Naive thymus-derived CD4-positive, alpha-beta T cell (primary cell): ENCODE measurements around the gene ADAMTS9. TPM values are rescaled to one million over a fixed set of nuclear protein-coding genes. Genes with fewer than 3 reads are reported as not detected.

Experiments
- ATAC-seq: fragments of 150-1000 bp; cut with Tn5 transposase; 2 replicates; pipeline ENCODE4 v1.10.0; 2021; ENCODE audit warnings: mild to moderate bottlenecking, moderate library complexity
- CTCF ChIA-PET: fragments of 350-600 bp; sonication (Branson Sonifier 250); formaldehyde crosslinking; loops from one replicate; lab custom pipeline; 2021; ENCODE audit warnings: antibody characterized with exemption; lab: Charles Lee
- POLR2A ChIA-PET: fragments of 350-600 bp; sonication (Branson Sonifier 250); formaldehyde crosslinking; loops from one replicate; lab custom pipeline; 2021; ENCODE audit warnings: antibody characterized with exemption, inconsistent platforms; lab: Charles Lee
- DNase-seq, 9 donors: peaks; one replicate each; pipeline versions ENCODE4 v3.0.0 to v3.0.0-alpha.2; 2020 to 2022; ENCODE audit warnings: mixed read lengths in 1 of 9
- H3K27ac ChIP-seq: one replicate; pipeline ENCODE4 v1.7.0; 2013; ENCODE audit warnings: mild to moderate bottlenecking, low read depth, low read length, moderate library complexity
- H3K27me3 ChIP-seq, 2 donors: one replicate each; pipeline ENCODE4 v1.7.0; 2013; ENCODE audit warnings: low read length in 2 of 2, mild to moderate bottlenecking in 2 of 2, moderate library complexity in 2 of 2; ENCODE audit not compliant: control insufficient read depth in 2 of 2, insufficient read depth in 2 of 2
- H3K36me3 ChIP-seq, 3 experiments: 1 replicate in 2 of 3; 2 replicates in 1 of 3; pipeline ENCODE4 v1.7.0; 2013; ENCODE audit warnings: low read length in 3 of 3, mild to moderate bottlenecking in 3 of 3, moderate library complexity in 1 of 3; ENCODE audit not compliant: insufficient read depth in 3 of 3, control insufficient read depth in 2 of 3
- H3K4me1 ChIP-seq, 2 donors: one replicate each; pipeline ENCODE4 v1.7.0; 2013; ENCODE audit warnings: low read length in 2 of 2, mild to moderate bottlenecking in 2 of 2, moderate library complexity in 1 of 2; ENCODE audit not compliant: control insufficient read depth in 2 of 2, insufficient read depth in 2 of 2
- H3K4me3 ChIP-seq: 2 replicates; pipeline ENCODE4 v1.7.0; 2013; ENCODE audit warnings: mild to moderate bottlenecking, low read length
- H3K9me3 ChIP-seq, 3 experiments: 1 replicate in 2 of 3; 2 replicates in 1 of 3; pipeline ENCODE4 v1.7.0; 2013; ENCODE audit warnings: low read length in 3 of 3; ENCODE audit not compliant: control insufficient read depth in 2 of 3
- H3K27ac Mint-ChIP-seq, 9 donors: one replicate each; pipeline ENCODE4 v1.8.0; 2020 to 2022; ENCODE audit warnings: mixed read lengths in 9 of 9, mild to moderate bottlenecking in 8 of 9, moderate library complexity in 5 of 9, inconsistent platforms in 2 of 9
- H3K27me3 Mint-ChIP-seq, 5 donors: one replicate each; pipeline ENCODE4 v1.8.0; 2021 to 2022; ENCODE audit warnings: mixed read lengths in 5 of 5, mild to moderate bottlenecking in 1 of 5
- H3K36me3 Mint-ChIP-seq, 5 donors: one replicate each; pipeline ENCODE4 v1.8.0; 2020 to 2022; ENCODE audit warnings: mixed read lengths in 5 of 5, mild to moderate bottlenecking in 3 of 5, inconsistent platforms in 1 of 5
- H3K4me1 Mint-ChIP-seq, 7 donors: one replicate each; pipeline ENCODE4 v1.8.0; 2020 to 2022; ENCODE audit warnings: mixed read lengths in 7 of 7, mild to moderate bottlenecking in 3 of 7, inconsistent platforms in 1 of 7
- H3K4me3 Mint-ChIP-seq, 10 donors: one replicate each; pipeline ENCODE4 v1.8.0; 2020 to 2022; ENCODE audit warnings: mild to moderate bottlenecking in 10 of 10, mixed read lengths in 10 of 10, moderate library complexity in 6 of 10, inconsistent platforms in 2 of 10
- H3K9me3 Mint-ChIP-seq, 11 donors: one replicate each; pipeline ENCODE4 v1.8.0; 2020 to 2022; ENCODE audit warnings: mixed read lengths in 11 of 11, mild to moderate bottlenecking in 4 of 11, inconsistent platforms in 1 of 11, moderate library complexity in 1 of 11
- intact Hi-C, 2 donors: fragments of 100-400 bp; cut with micrococcal nuclease; formaldehyde crosslinking; loops; one replicate each; pipeline ENCODE4 v1.15.1; 2023
- polyA plus RNA-seq, 2 donors: library from polyadenylated mRNA; unstranded; fragments of 300-500 nt; fragmentation: Illumina TruSeq; gene quantifications; one replicate each; pipeline ENCODE4 v1.2.3, GENCODE V29; 2021
- total RNA-seq, 6 experiments: library from RNA in 5 of 6; stranded (reverse) in 5 of 6; gene quantifications; 1 replicate in 5 of 6; 2 replicates in 1 of 6; pipeline ENCODE4 v1.2.3 and lab custom pipeline; 2021 to 2026

The ADAMTS9 gene
- total and polyA plus RNA-seq, 7 experiments from 2014 or later, result not detected

GRCh38 chr3:64575211-64575844 is 112.5 kb downstream of the ADAMTS9 start:
- no peak for DNase-seq
- Histone ChIP-seq H3K9me3 (no peaks in the 10 kb centered on the region), H3K27ac (no peak overlapping the region), H3K4me3 (no peak overlapping the region), H3K4me1 (no peaks in the 10 kb centered on the region), H3K27me3 (no peaks in the 10 kb centered on the region), H3K36me3 (no peaks in the 10 kb centered on the region)
- Mint-ChIP-seq H3K36me3 (no peaks in the 10 kb centered on the region), H3K27ac (no peak overlapping the region), H3K4me1 (no peaks in the 10 kb centered on the region), H3K4me3 (no peak overlapping the region), H3K27me3 (peaks cover 0 to 9% (median 0%) of the 10 kb centered on the region in 5 donors), H3K9me3 (peaks cover 0 to 5% (median 0%) of the 10 kb centered on the region in 11 donors)
- ChIA-PET CTCF (no interaction called here), POLR2A (no interaction called here)
- no peak for ATAC-seq
- intact Hi-C loops, result no loop called here

GRCh38 chr3:64574194-64574593 is 113.6 kb downstream of the ADAMTS9 start:
- intact Hi-C loops, result no loop called here
- H3K27me3 ChIP-seq, result no peaks in the 10 kb centered on the region
- POLR2A ChIA-PET, result interaction anchor here (0.6 kb wide), 1 partner anchor 40 kb away, joined by 3 read pairs; no protein-coding TSS in a partner anchor
- ATAC-seq, result no peak
- H3K27ac ChIP-seq, result no peak overlapping the region
- H3K36me3 ChIP-seq, result no peaks in the 10 kb centered on the region
- H3K9me3 ChIP-seq, result no peaks in the 10 kb centered on the region
- no peak overlapping the region for H3K4me3 ChIP-seq
- Mint-ChIP-seq H3K4me3 (no peak overlapping the region), H3K4me1 (no peaks in the 10 kb centered on the region), H3K27me3 (peaks cover 0 to 5% (median 0%) of the 10 kb centered on the region in 5 donors), H3K9me3 (peaks cover 0 to 5% (median 0%) of the 10 kb centered on the region in 11 donors), H3K36me3 (no peaks in the 10 kb centered on the region), H3K27ac (no peak overlapping the region)
- DNase-seq, result no peak
- CTCF ChIA-PET, result no interaction called here
- H3K4me1 ChIP-seq, result no peaks in the 10 kb centered on the region

GRCh38 chr3:64571982-64572381 is 115.8 kb downstream of the ADAMTS9 start:
- Histone ChIP-seq H3K27me3 (no peaks in the 10 kb centered on the region), H3K36me3 (no peaks in the 10 kb centered on the region), H3K4me3 (no peak overlapping the region), H3K9me3 (no peaks in the 10 kb centered on the region), H3K4me1 (no peaks in the 10 kb centered on the region), H3K27ac (no peak overlapping the region)
- Mint-ChIP-seq H3K9me3 (peaks cover 0 to 3% (median 0%) of the 10 kb centered on the region in 11 donors), H3K4me3 (no peak overlapping the region), H3K27ac (no peak overlapping the region), H3K36me3 (no peaks in the 10 kb centered on the region), H3K27me3 (peaks cover 0 to 4% (median 0%) of the 10 kb centered on the region in 5 donors), H3K4me1 (no peaks in the 10 kb centered on the region)
- ChIA-PET CTCF (no interaction called here), POLR2A (no interaction called here)
- ATAC-seq (no peak), DNase-seq (no peak)
- intact Hi-C loops, result no loop called here

GRCh38 chr3:64568895-64569517 is 118.8 kb downstream of the ADAMTS9 start:
- Histone ChIP-seq H3K27me3 (no peaks in the 10 kb centered on the region), H3K36me3 (no peaks in the 10 kb centered on the region), H3K4me1 (no peaks in the 10 kb centered on the region), H3K9me3 (no peaks in the 10 kb centered on the region), H3K4me3 (no peak overlapping the region), H3K27ac (no peak overlapping the region)
- DNase-seq (no peak), ATAC-seq (no peak)
- no peaks in the 10 kb centered on the region for H3K4me1 Mint-ChIP-seq
- peaks cover 0 to 17% (median 0%) of the 10 kb centered on the region in 5 donors for H3K27me3 Mint-ChIP-seq
- intact Hi-C loops, result no loop called here
- no peak overlapping the region for H3K4me3 Mint-ChIP-seq
- H3K9me3 Mint-ChIP-seq, result peaks cover 0 to 1% (median 0%) of the 10 kb centered on the region in 11 donors
- ChIA-PET POLR2A (no interaction called here), CTCF (no interaction called here)
- no peaks in the 10 kb centered on the region for H3K36me3 Mint-ChIP-seq
- H3K27ac Mint-ChIP-seq, result no peak overlapping the region

GRCh38 chr3:64566859-64567258 is 120.9 kb downstream of the ADAMTS9 start:
- Mint-ChIP-seq H3K9me3 (no peaks in the 10 kb centered on the region), H3K27me3 (peaks cover 0 to 13% (median 0%) of the 10 kb centered on the region in 5 donors), H3K4me1 (no peaks in the 10 kb centered on the region), H3K36me3 (no peaks in the 10 kb centered on the region), H3K4me3 (no peak overlapping the region), H3K27ac (no peak overlapping the region)
- Histone ChIP-seq H3K9me3 (no peaks in the 10 kb centered on the region), H3K27me3 (no peaks in the 10 kb centered on the region), H3K36me3 (no peaks in the 10 kb centered on the region), H3K4me3 (no peak overlapping the region), H3K27ac (no peak overlapping the region), H3K4me1 (no peaks in the 10 kb centered on the region)
- CTCF ChIA-PET, result no interaction called here
- ATAC-seq (no peak), DNase-seq (no peak)
- intact Hi-C loops, result no loop called here
- POLR2A ChIA-PET, result no interaction called here

GRCh38 chr3:64563751-64564150 is 124.0 kb downstream of the ADAMTS9 start:
- Mint-ChIP-seq H3K27ac (no peak overlapping the region), H3K36me3 (no peaks in the 10 kb centered on the region), H3K9me3 (peaks cover 0 to 3% (median 0%) of the 10 kb centered on the region in 11 donors), H3K4me3 (no peak overlapping the region), H3K4me1 (no peaks in the 10 kb centered on the region), H3K27me3 (peaks cover 0 to 25% (median 0%) of the 10 kb centered on the region in 5 donors)
- no peak overlapping the region for H3K27ac ChIP-seq
- H3K4me3 ChIP-seq, result no peak overlapping the region
- no peaks in the 10 kb centered on the region for H3K36me3 ChIP-seq
- H3K9me3 ChIP-seq, result no peaks in the 10 kb centered on the region
- DNase-seq (no peak), ATAC-seq (no peak)
- ChIA-PET POLR2A (no interaction called here), CTCF (no interaction called here)
- intact Hi-C loops, result no loop called here
- no peaks in the 10 kb centered on the region for H3K4me1 ChIP-seq
- no peaks in the 10 kb centered on the region for H3K27me3 ChIP-seq

GRCh38 chr3:64561868-64562267 is 125.9 kb downstream of the ADAMTS9 start:
- Mint-ChIP-seq H3K36me3 (no peaks in the 10 kb centered on the region), H3K27ac (no peak overlapping the region), H3K4me1 (no peaks in the 10 kb centered on the region), H3K4me3 (no peak overlapping the region), H3K27me3 (peaks cover 0 to 28% (median 0%) of the 10 kb centered on the region in 5 donors), H3K9me3 (peaks cover 0 to 3% (median 0%) of the 10 kb centered on the region in 11 donors)
- Histone ChIP-seq H3K36me3 (no peaks in the 10 kb centered on the region), H3K4me1 (no peaks in the 10 kb centered on the region), H3K9me3 (no peaks in the 10 kb centered on the region), H3K4me3 (no peak overlapping the region), H3K27ac (no peak overlapping the region), H3K27me3 (no peaks in the 10 kb centered on the region)
- POLR2A ChIA-PET, result no interaction called here
- DNase-seq (no peak), ATAC-seq (no peak)
- intact Hi-C loops, result no loop called here
- CTCF ChIA-PET, result interaction anchor here (0.7 kb wide), 1 partner anchor 840 kb away, joined by 3 read pairs; no protein-coding TSS in a partner anchor
